Measurements from ENCODE around the gene PRCD.

PRCD gene

GRCh38 chr17:76573096-76573495 lies 33.3 kb downstream of the PRCD start:
- TF ChIP-seq CTCF (IDR thresholded peaks at IDR 0.05; ENCODE audit: insufficient read depth, missing control alignments) = no peak
- DNase-seq (ENCODE audit: insufficient read length, low spot score) (no peak), FAIRE-seq (no peak)

DNA sequence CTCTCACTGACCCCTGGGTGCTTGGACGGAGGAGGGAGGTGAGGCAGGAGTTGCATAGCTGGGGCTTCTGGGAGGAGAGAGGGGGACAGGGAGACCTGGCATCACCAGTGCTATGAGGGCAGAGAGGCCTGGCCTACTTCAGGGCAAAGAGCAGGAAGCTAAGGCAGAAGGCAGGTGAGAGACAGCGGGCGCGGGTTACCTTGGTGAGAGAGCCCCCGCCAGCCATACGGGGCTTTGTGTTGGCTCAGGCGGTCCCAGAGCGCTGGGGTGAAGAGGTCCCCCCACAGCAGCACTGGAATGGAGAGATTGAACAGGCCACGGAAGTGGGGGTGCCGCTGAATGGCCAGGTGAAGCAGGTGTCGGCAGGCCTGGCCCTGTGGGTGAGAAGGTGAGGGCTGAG lies 34.3 kb downstream of the PRCD start:
- no peak for TF ChIP-seq CTCF (IDR thresholded peaks at IDR 0.05; ENCODE audit: insufficient read depth, missing control alignments)
- FAIRE-seq = no peak
- DNase-seq (ENCODE audit: insufficient read length, low spot score) = no peak

- TF ChIP-seq CTCF (IDR thresholded peaks at IDR 0.05; ENCODE audit: insufficient read depth, missing control alignments) = no peak
- FAIRE-seq (no peak), DNase-seq (ENCODE audit: insufficient read length, low spot score) (no peak)
Observed at GRCh38 chr17:76575570-76575969, 35.7 kb downstream of the PRCD start.

DNA sequence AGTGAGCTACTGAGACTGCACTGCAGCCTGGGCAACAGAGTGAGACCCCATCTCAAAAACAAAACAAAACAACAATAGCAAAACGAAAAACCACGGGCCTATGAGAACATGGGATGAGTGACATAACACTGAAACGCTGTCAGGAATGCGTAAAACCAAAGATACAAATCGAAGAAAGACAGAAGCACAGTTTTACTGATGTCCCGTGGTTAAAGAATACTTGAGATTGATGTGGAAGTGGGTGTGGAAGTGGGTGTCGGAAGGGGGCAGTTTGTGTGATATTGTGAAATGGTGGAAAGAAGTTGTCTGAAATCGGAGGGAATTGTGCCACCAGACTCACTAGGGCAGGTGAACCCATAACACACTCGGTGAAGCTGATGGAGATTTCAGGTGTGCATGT lies 36.3 kb downstream of the PRCD start:
- no peak for FAIRE-seq
- DNase-seq (ENCODE audit: insufficient read length, low spot score) = no peak
- no peak for TF ChIP-seq CTCF (IDR thresholded peaks at IDR 0.05; ENCODE audit: insufficient read depth, missing control alignments)

- no peak for TF ChIP-seq CTCF (IDR thresholded peaks at IDR 0.05; ENCODE audit: insufficient read depth, missing control alignments)
- FAIRE-seq (peak; percentile 75), DNase-seq (ENCODE audit: insufficient read length, low spot score) (peak; percentile 79)
Observed at GRCh38 chr17:76577876-76578275, 38.0 kb downstream of the PRCD start.

- no peak for FAIRE-seq
- no peak for DNase-seq (ENCODE audit: insufficient read length, low spot score)
- no peak for TF ChIP-seq CTCF (IDR thresholded peaks at IDR 0.05; ENCODE audit: insufficient read depth, missing control alignments)
Observed at GRCh38 chr17:76578376-76578775, 38.5 kb downstream of the PRCD start.

DNA sequence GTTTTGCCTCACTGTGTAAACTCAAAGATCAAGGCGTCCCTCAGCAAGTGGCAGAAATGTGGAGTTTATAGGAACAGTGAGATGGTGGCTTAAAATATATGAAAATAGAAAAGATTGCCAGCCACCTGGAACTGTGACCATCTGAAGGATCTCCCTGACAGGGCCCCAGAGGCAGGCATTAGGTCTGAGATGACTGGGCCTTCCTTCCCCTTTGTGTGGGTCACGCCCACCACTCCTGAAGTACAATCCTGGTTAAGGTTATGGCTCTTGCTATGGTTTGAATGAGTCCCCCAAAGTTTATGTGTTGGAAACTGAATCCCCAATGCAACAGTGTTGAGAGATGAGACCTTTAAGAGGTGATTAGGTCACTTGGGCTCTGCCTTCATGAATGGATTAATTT lies 39.4 kb downstream of the PRCD start:
- no peak for FAIRE-seq
- DNase-seq (ENCODE audit: insufficient read length, low spot score) = no peak
- TF ChIP-seq CTCF (IDR thresholded peaks at IDR 0.05; ENCODE audit: insufficient read depth, missing control alignments) = no peak

Data from D721Med (cell line).